ENCODE data around the gene DOCK11.

GRCh38 chrX:118524344-118524743, 28.7 kb downstream of the DOCK11 start:
- TF ChIP-seq CTCF (conservative IDR thresholded peaks at IDR 0.05; ENCODE audit: low read depth, low read length) (no peak), EZH2 (IDR thresholded peaks at IDR 0.05; ENCODE audit: borderline replicate concordance, low read depth, low read length, poor library complexity, severe bottlenecking) (no peak)
